Measurements from ENCODE around the gene ZNF385C.
"Not testable (repeated sequence)": the region's sequence is repeated elsewhere in the genome, so short reads cannot be mapped to it uniquely, and the experiment has no call there.

ZNF385C gene

GRCh38 chr17:42019509-42020404, 78.5 kb downstream of the ZNF385C start, which contains the start of gene NKIRAS2:
TSS of gene NKIRAS2 (plus strand) at chr17:42020090. CDS start at chr17:42021578, 1,488 bp downstream.
- peak; percentile 85 for DNase-seq (ENCODE audit: low read depth)

- DNase-seq (ENCODE audit: low read depth) = no peak
Measured at GRCh38 chr17:42018988-42019387, 79.3 kb downstream of the ZNF385C start.

GRCh38 chr17:42018339-42018738, 79.9 kb downstream of the ZNF385C start:
- no peak for DNase-seq (ENCODE audit: low read depth)

- no peak for DNase-seq (ENCODE audit: low read depth)
Measured at GRCh38 chr17:42017866-42018200, 80.4 kb downstream of the ZNF385C start.

- DNase-seq (ENCODE audit: low read depth) = peak; percentile 71
Measured at GRCh38 chr17:42016941-42017865, 81.1 kb downstream of the ZNF385C start, which contains the start of gene DNAJC7. TSS of gene DNAJC7 (minus strand) at chr17:42017439. CDS start at chr17:42017416, 23 bp downstream.

- DNase-seq (ENCODE audit: low read depth) = no peak
Measured at GRCh38 chr17:42016411-42016831, 81.9 kb downstream of the ZNF385C start.

GRCh38 chr17:42013740-42014139, 84.5 kb downstream of the ZNF385C start:
- DNase-seq (ENCODE audit: low read depth) = not testable (repeated sequence)

GRCh38 chr17:42012363-42012762, 85.9 kb downstream of the ZNF385C start:
- not testable (repeated sequence) for DNase-seq (ENCODE audit: low read depth)

- DNase-seq (ENCODE audit: low read depth) = no peak
Measured at GRCh38 chr17:42010898-42011516, 87.3 kb downstream of the ZNF385C start.

- DNase-seq (ENCODE audit: low read depth) = not testable (repeated sequence)
Measured at GRCh38 chr17:42010266-42010680, 88.0 kb downstream of the ZNF385C start.

- no peak for DNase-seq (ENCODE audit: low read depth)
Measured at GRCh38 chr17:42009170-42009569, 89.1 kb downstream of the ZNF385C start.

GRCh38 chr17:42005166-42005565, 93.1 kb downstream of the ZNF385C start:
- DNase-seq (ENCODE audit: low read depth) = no peak

- no peak for DNase-seq (ENCODE audit: low read depth)
Measured at GRCh38 chr17:42002792-42003301, 95.4 kb downstream of the ZNF385C start.

- DNase-seq (ENCODE audit: low read depth) = no peak
Measured at GRCh38 chr17:42002175-42002791, 96.0 kb downstream of the ZNF385C start.

GRCh38 chr17:42001729-42002128, 96.5 kb downstream of the ZNF385C start:
- no peak for DNase-seq (ENCODE audit: low read depth)

GRCh38 chr17:42000413-42001133, 97.7 kb downstream of the ZNF385C start:
- no peak for DNase-seq (ENCODE audit: low read depth)

- no peak for DNase-seq (ENCODE audit: low read depth)
Measured at GRCh38 chr17:41998497-41998896, 99.8 kb downstream of the ZNF385C start.

GRCh38 chr17:41996855-41997164, 101.5 kb downstream of the ZNF385C start:
- no peak for DNase-seq (ENCODE audit: low read depth)

- no peak for DNase-seq (ENCODE audit: low read depth)
Measured at GRCh38 chr17:41992576-41992975, 105.7 kb downstream of the ZNF385C start.

- no peak for DNase-seq (ENCODE audit: low read depth)
Measured at GRCh38 chr17:41989702-41990419, 108.4 kb downstream of the ZNF385C start.

Data from stimulated activated CD8-positive, alpha-beta memory T cell treated with anti-CD3 and anti-CD28 coated beads, Interleukin-15, amount 100 ng/mL, for 1 hour (primary cell).